Endothelial cell of hepatic sinusoid (primary cell): ENCODE data around the gene DNASE1L1.

Source experiments
- in situ Hi-C: cut with HindIII; loops from 2 replicates; pipeline ENCODE4 v1.10.0; 2017; ENCODE audit warnings: low sequenced_read_pairs

Gene DNASE1L1

DNA sequence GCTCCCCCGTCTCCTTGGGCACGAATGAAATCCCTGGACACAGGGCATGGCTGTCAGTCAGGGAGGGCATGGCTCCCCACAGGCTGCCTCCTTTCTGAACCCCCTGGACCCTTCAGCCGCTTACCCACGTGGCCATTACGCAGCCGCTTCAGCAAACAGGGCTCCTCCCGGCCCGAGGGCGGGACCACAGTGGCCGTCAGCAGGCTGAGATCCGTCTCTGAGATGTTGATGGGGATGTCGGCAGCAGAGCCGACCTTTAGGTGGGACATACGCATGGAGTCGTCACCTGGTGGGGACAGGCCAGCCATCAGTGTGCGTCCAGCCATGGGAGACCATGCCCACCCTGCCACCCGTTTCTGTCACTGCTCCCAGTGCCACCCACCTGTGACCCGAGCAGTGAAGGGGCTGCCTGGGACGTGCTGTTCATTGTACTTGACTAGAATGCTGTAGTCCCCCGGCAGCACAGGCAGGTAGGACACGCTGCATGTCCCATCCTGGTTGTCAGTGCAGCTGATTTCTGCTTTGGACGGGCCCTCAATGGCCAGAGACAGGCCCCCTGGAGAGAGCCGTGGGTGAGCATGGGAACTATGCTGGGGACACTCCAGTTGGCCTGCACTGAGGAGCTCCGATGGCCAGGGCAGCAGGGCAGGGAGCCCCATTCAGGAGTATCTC, 55.7 kb downstream of the DNASE1L1 start:
- in situ Hi-C loops, result no loop called here

DNA sequence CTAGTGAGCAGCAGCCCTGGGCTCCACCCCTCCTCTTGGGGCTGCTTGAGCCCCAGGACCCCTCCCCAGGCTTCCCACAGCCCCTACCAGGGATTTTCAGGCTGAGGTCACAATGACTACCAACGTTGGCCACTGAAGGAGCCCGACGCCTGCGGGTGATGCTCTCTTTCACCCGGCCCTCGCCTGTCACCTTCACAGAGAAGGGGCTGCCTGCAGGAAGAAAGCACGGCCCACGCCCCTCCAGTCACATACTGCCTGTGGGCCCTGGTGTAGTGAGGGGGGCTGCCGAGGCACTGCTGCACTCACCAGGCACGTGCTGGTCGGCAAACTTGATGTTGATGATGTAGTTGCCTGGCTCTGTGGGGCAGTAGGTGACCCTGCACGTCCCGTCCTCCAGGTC, 56.6 kb downstream of the DNASE1L1 start:
- in situ Hi-C loops, result no loop called here

DNA sequence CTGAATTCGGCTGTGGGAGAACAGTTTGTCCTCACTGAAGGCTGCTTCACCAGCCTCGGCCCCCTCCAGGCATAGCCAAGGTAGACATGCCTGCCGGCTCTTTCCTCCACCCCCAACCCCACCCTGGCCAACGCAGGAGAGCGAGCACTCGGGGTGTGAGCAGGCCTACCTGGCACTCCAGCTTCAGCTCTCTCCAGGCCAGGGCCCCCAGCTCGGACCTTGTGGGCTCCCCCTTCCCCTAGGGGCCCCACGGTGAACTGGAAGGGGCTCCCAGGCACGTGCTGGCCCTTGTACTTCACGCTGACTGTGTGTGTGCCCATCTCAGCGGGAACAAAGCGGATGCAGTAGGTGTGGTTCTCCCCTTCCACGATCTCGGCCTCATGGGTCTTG, 57.0 kb downstream of the DNASE1L1 start:
- in situ Hi-C loops, result no loop called here
